Right cardiac atrium (tissue), 5 donors: ENCODE data around the gene GDF10. TPM values are rescaled to one million over a fixed set of nuclear protein-coding genes. Genes with fewer than 3 reads are reported as not detected.

Experiments
- ATAC-seq, 2 donors: fragments of 200-7000 bp; cut with Tn5 transposase; one replicate each; pipeline versions ENCODE4 v1.8.0 to v1.9.1; 2020; ENCODE audit warnings: moderate library complexity in 2 of 2, mild to moderate bottlenecking in 1 of 2
- DNase-seq, 3 donors: peaks; one replicate each; pipeline ENCODE4 v3.0.0-alpha.2; 2020
- H3K27ac ChIP-seq: one replicate; pipeline ENCODE4 v1.5.1; 2013; ENCODE audit warnings: mild to moderate bottlenecking, low read length, control low read depth, moderate library complexity
- H3K27me3 ChIP-seq: one replicate; pipeline ENCODE4 v1.6.1; 2013; ENCODE audit not compliant: control insufficient read depth, insufficient read depth
- H3K4me1 ChIP-seq: one replicate; pipeline ENCODE4 v1.6.1; 2013; ENCODE audit warnings: low read length; ENCODE audit not compliant: control insufficient read depth, insufficient read depth
- H3K4me3 ChIP-seq: one replicate; pipeline ENCODE4 v1.5.1; 2013; ENCODE audit warnings: low read length, control low read depth
- H3K9me3 ChIP-seq: one replicate; pipeline ENCODE4 v1.6.1; 2013; ENCODE audit warnings: low read length; ENCODE audit not compliant: control insufficient read depth
- WGBS: extraction: QIAGEN DNeasy Blood & Tissue Kit; methylation state at CpG from one replicate; pipeline ENCODE4 v1.1.7; 2013; 5-methylcytosine and 5-hydroxymethylcytosine counted together
- intact Hi-C, 4 donors: fragments of 100-400 bp; cut with DNase I; formaldehyde crosslinking; loops; one replicate each; pipeline versions ENCODE4 v1.11.0 to v1.14.0; 2022 to 2023
- polyA plus RNA-seq: library from polyadenylated mRNA; stranded (reverse); fragments of 200-250 nt; gene quantifications from one replicate; pipeline ENCODE4 v1.2.3, GENCODE V29; 2013
- total RNA-seq, 4 donors: library from RNA; stranded (reverse); fragmentation: NEBNext Ultra II Directional; extraction: Animal tissue kit (Norgen Biotek cat#: 25700); gene quantifications; one replicate each; pipeline ENCODE4 v1.2.1, GENCODE V29; 2021
- donor health status: healthy with polysubstance abuse.
- donor health status: DM: no; HTN: yes; CAD: no.
- donor health status: DM: no; HTN: no; CAD: no.
- donor health status: DM: no; HTN: yes; CAD: no; lungs with severe emphysema.
- donor health status: DM: yes; HTN: yes; CAD: no.

The GDF10 gene
- total and polyA plus RNA-seq, 5 donors = 1.8 to 4.3 (median 2.5) TPM

DNA sequence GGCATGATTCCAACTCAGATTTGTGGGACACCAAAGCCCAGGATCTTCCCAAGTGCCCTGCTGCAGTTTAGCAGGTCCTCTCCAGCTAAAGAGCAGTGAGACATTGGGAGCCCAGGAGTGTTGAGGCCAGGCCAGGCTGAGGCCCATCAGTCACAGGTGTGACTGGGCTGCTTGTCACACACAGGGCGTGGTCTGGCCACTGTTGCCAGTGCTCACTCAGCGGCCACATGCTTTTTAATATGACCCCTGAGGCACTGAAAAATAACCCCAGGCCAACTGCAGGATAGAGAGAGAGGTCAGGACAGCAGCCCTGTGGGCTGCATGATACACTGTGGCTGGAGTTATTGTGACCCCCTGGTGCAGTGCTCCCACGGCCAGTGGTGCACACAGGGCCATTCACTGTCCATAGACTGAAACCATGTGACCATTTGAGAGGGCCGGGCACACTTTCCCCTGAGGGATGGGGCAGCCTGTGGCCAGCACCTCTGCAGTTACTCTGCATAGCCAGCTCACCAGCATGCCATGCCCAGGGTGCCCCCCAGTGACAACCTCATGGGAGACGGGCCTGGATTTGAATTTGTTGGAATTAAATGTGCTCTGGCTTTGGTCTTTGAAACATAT lies 26.4 kb downstream of the GDF10 start:
- no peak for DNase-seq
- H3K27ac ChIP-seq = no peak overlapping the region
- peak; percentile 41 to 67 for ATAC-seq

DNA sequence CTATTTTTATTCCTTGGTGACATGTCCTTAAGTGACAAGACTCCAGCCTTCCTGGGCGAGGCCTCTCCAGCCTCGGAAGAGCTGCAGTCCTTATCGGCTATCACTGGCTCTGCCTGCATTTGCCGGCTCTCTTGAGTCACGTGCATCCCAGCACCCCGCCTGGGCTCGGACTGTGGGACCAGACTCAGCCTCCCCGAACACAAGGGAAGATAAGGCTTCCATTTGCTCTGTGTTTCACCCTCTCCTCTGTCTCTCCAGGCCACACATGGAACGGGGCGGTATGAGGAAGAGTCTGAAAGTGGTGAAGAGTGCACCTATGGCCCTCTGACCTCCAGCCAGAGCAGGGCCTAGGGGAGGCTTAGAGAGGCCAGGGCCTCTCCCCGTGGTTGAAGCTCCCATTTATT lies 26.9 kb downstream of the GDF10 start:
- intact Hi-C loops = no loop called here
- Histone ChIP-seq H3K9me3 (no peaks in the 10 kb centered on the region), H3K27ac (peak overlapping the region; percentile 18), H3K4me1 (no peaks in the 10 kb centered on the region), H3K4me3 (no peak overlapping the region), H3K27me3 (no peaks in the 10 kb centered on the region)
- WGBS = 35% methylated on average over 11 of the region's 11 CpGs
- ATAC-seq (peak; percentile 57 to 62), DNase-seq (no peak)

More for the DNA sequence above, 26.4 kb downstream of the GDF10 start:
- Histone ChIP-seq H3K4me3 (no peak overlapping the region), H3K4me1 (no peaks in the 10 kb centered on the region), H3K9me3 (no peaks in the 10 kb centered on the region), H3K27me3 (no peaks in the 10 kb centered on the region)
- intact Hi-C loops = no loop called here
- WGBS = 45% methylated on average over 5 of the region's 5 CpGs

DNA sequence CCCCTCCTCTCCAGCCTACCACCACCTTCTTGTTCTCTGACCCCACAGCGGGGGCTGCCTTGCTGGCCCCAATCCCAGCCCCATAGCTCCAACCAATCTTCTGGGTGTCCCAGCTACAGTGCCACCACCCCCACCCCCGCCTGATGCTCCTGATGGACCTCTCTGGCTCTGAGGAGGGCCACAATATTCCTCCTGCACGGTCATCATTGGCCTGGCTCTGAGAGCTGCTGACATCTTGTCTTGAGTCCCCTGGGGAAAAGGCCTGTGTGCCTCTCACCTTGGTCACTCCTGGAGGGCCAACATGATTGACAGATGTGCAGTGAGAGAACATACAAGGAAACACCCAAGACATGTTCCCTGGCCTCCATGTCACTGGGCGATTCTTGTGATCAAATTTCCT lies 29.9 kb downstream of the GDF10 start:
- Histone ChIP-seq H3K4me1 (no peaks in the 10 kb centered on the region), H3K27me3 (no peaks in the 10 kb centered on the region), H3K9me3 (no peaks in the 10 kb centered on the region), H3K4me3 (no peak overlapping the region), H3K27ac (no peak overlapping the region)
- DNase-seq (no peak), ATAC-seq (no peak)
- intact Hi-C loops = no loop called here
- 87% methylated on average over 4 of the region's 4 CpGs for WGBS

DNA sequence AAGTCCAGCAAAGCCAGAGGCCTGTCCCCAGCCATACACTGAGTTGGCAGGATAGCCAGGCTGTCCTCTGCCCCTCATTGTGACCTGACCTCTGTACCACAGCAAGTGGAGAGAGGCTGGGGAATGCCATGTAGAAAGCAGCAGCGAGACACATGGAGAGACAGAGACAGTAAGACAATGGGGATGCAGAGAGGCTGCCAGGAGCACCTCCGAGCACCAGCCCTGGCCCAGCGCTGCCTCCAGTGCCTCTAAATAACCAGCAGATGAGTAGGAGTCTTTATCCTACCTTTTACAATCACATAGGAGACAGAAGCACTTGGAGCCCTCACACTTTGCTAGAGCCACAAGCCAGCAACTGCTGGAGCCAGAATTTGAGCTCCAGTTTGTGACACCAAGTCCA lies 30.4 kb downstream of the GDF10 start:
- WGBS = 96% methylated on average over 3 of the region's 3 CpGs
- Histone ChIP-seq H3K4me3 (no peak overlapping the region), H3K9me3 (no peaks in the 10 kb centered on the region), H3K27ac (no peak overlapping the region), H3K4me1 (no peaks in the 10 kb centered on the region), H3K27me3 (no peaks in the 10 kb centered on the region)
- intact Hi-C loops = no loop called here
- DNase-seq (no peak), ATAC-seq (no peak)

DNA sequence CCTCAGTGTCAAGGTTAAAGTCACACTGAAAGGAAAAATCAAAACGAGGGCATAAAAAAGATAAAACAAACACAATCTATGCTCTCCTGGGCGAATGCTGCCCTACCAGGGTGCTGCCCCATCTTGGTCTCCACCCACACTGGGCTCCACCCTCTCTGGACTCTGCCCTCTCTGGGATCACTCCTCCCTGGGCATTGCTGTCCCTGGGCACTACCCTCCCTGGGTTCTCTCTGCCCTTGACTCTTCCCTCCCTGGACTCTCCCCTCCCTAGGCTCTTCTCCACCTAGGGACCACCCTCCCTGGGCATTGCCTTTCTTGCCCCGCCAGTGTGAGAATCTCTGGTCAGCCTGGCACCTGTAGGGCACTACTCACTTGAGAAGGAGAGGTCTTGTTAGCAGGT lies 30.8 kb downstream of the GDF10 start:
- H3K4me3 ChIP-seq = no peak overlapping the region
- DNase-seq (no peak), ATAC-seq (peak in 1 of 2 donors; percentile 56)
- no peaks in the 10 kb centered on the region for H3K27me3 ChIP-seq
- H3K27ac ChIP-seq = no peak overlapping the region
- H3K9me3 ChIP-seq = no peaks in the 10 kb centered on the region
- no peaks in the 10 kb centered on the region for H3K4me1 ChIP-seq
- 80% methylated on average over 3 of the region's 3 CpGs for WGBS
- intact Hi-C loops = no loop called here

DNA sequence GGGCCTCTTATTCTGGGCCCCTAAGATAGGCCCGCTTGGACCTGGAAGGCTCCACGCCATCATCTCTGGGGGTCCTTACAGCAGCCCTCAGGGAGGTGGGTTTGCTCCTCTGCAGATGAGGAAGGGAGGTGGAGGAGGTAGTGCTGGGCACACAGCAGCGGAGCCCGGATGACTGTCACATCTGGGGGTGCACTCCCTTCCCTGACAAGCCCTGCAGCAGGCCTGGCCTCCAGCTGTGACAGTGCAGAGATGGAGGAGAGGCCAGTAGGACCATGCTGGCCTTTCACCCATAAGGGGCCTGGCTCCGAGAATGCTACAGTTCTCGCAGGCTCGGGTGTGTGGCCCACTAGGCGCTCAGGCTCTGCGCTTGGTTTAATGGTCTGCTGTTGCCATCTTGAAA lies 31.5 kb downstream of the GDF10 start:
- Histone ChIP-seq H3K4me3 (no peak overlapping the region), H3K27me3 (no peaks in the 10 kb centered on the region), H3K27ac (no peak overlapping the region), H3K4me1 (no peaks in the 10 kb centered on the region), H3K9me3 (no peaks in the 10 kb centered on the region)
- intact Hi-C loops = no loop called here
- WGBS = 96% methylated on average over 9 of the region's 9 CpGs
- ATAC-seq (no peak), DNase-seq (no peak)

DNA sequence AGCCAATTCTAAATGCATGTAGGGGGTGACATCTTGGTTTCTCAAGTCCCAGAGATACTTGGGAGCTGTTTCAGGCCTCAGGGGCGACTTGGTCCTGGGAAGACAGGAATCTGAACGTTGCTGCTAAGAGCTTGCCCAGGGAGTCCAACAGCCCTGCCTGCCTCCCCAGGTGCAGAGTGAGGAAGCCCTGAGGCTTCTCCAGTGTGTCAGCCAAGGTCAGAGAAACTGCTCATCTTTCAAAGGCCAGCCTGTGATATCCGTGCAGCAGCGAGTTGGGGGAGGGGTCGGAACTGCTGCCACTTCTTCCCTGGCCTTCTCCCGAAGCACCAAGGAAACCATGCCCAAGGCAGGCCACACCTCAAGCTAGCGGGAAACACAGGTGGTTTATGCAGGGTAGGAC lies 32.0 kb downstream of the GDF10 start:
- Histone ChIP-seq H3K27ac (no peak overlapping the region), H3K27me3 (no peaks in the 10 kb centered on the region), H3K4me3 (no peak overlapping the region), H3K9me3 (no peaks in the 10 kb centered on the region), H3K4me1 (no peaks in the 10 kb centered on the region)
- DNase-seq (no peak), ATAC-seq (no peak)
- 76% methylated on average over 7 of the region's 7 CpGs for WGBS
- intact Hi-C loops = no loop called here

DNA sequence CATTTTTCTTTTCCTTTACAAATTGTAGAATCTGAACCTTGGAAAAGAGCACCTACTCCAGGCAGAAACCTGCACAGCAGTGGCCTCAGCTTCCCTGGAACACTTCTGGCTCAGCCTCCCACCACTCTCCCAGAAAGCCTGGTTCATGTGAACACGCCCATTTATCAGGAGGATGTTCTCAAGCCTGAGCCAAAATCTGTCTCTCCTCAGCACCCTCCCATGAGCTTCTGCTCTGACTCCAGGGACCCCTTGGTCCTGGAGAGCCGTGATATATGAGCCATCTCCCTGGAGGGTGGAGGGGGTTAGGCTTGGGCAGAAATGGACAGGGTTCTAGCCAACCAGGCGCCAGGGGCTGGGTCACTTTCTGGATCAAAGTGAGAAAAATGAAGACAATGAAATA lies 32.4 kb downstream of the GDF10 start:
- DNase-seq (no peak), ATAC-seq (no peak)
- Histone ChIP-seq H3K4me1 (no peaks in the 10 kb centered on the region), H3K4me3 (no peak overlapping the region), H3K9me3 (no peaks in the 10 kb centered on the region), H3K27ac (no peak overlapping the region), H3K27me3 (no peaks in the 10 kb centered on the region)
- WGBS = 66% methylated on average over 3 of the region's 3 CpGs
- intact Hi-C loops = no loop called here

DNA sequence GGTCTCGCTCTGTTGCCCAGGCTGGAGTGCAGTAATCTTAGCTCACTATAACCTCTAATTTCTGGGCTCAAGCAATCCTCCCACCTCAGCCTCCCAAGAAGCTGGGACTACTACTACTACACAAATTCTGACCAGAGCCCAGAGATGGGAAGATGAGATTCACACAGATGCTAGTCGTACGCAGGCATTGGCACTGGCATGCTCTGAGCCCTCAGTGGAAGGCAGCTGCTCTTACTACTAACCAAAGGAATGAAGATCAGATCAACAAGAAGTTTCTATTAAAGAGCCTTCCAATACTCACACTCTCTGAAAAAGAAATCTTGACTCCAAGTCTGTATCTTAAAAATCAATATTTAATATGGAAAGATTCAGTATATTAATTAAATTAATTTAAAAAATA lies 32.9 kb downstream of the GDF10 start:
- H3K4me1 ChIP-seq = no peaks in the 10 kb centered on the region
- no peaks in the 10 kb centered on the region for H3K9me3 ChIP-seq
- no peak overlapping the region for H3K27ac ChIP-seq
- intact Hi-C loops = no loop called here
- H3K4me3 ChIP-seq = no peak overlapping the region
- DNase-seq = no peak
- no peaks in the 10 kb centered on the region for H3K27me3 ChIP-seq
- ATAC-seq = no peak
- WGBS = 75% methylated on average over 3 of the region's 3 CpGs

DNA sequence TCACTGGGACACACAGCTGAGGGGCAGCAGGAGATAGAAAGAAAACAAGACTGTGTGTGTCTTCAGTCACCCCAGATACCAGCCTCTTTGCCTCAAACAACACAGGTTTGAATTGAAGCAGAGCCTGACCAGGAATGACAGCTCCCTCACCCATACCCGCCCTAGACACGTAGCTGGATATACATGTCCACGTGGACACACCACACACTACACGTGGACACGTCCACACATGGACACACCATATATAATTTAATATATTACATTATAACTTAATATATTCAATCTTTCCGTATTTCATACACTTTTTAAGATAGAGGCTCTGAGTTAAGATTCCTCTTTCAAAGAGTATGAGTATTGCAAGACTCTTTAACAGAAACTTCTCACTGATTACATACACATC lies 33.5 kb downstream of the GDF10 start:
- Histone ChIP-seq H3K27me3 (no peaks in the 10 kb centered on the region), H3K27ac (no peak overlapping the region), H3K4me3 (no peak overlapping the region), H3K4me1 (no peaks in the 10 kb centered on the region), H3K9me3 (no peaks in the 10 kb centered on the region)
- WGBS = 88% methylated on average over 6 of the region's 6 CpGs
- intact Hi-C loops = no loop called here
- DNase-seq (no peak), ATAC-seq (no peak)

DNA sequence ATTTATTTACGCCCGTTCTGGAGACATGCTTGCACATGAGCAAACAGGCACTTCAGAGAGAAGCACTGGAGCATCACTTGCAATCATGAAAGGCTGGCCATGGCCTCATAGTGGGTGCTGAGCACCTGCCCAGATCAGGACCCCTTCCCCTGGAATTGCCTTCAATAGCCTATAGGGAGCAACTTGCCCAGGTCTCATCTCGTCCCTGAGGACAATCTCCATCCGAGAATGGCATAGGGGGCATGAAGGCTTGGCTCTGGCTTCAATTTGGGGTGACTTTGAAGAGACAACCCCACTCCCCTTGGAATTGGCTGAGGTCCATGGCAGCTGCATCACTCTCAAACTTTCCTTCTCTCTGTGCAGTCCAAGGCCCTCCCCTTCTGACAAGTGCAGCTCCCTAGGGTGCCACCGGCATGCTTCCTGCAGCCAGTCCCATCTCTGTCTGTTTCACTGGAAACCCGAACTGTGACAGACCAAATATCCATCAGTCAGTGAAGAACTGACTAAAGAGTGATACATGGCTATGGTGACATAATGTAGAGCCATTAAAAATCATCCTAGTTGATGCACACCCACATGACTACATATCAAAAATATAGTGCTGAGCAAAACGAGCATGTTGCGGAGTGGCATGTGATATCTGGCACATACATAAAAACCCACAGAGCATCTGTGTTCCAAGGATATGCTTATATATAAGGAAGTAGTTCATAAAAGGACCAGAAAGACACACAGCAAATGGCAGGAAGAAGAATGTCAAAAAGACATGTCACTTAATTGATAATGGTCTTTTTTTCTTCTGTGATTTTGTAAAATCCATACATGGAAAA lies 34.7 kb downstream of the GDF10 start:
- Histone ChIP-seq H3K4me1 (no peaks in the 10 kb centered on the region), H3K9me3 (no peaks in the 10 kb centered on the region), H3K4me3 (no peak overlapping the region), H3K27ac (no peak overlapping the region), H3K27me3 (no peaks in the 10 kb centered on the region)
- DNase-seq (no peak), ATAC-seq (no peak)
- intact Hi-C loops = loop anchor here in 1 of 4 donors (5.0 kb wide), 1 partner anchor 307 kb away; no protein-coding TSS in a partner anchor
- 76% methylated on average over 8 of the region's 8 CpGs for WGBS
